ENCODE data around the gene TARBP2.

DNA sequence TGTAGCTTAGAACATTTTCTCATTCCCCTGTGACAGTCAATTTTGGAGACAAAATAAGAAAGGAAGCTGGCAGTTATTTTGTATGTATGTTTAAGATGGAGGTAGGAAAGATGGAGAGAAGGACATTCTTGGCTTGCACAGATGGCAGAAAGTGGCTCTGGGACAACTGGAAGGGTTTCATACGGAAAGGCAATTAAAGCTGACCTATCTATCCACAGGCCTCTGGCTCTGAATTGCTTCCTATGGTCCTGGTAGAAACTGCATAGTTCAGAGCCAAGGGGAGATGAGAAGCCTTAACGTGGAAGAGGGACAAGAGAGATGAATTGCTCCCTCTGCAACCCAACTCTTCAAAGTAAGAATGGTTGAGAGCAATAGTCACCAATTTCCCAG is 14.2 kb downstream of the TARBP2 start:
- TF ChIP-seq POLR2A (IDR thresholded peaks at IDR 0.05; ENCODE audit: low read length), result no peak
- TF ChIP-seq, protein P1, sequence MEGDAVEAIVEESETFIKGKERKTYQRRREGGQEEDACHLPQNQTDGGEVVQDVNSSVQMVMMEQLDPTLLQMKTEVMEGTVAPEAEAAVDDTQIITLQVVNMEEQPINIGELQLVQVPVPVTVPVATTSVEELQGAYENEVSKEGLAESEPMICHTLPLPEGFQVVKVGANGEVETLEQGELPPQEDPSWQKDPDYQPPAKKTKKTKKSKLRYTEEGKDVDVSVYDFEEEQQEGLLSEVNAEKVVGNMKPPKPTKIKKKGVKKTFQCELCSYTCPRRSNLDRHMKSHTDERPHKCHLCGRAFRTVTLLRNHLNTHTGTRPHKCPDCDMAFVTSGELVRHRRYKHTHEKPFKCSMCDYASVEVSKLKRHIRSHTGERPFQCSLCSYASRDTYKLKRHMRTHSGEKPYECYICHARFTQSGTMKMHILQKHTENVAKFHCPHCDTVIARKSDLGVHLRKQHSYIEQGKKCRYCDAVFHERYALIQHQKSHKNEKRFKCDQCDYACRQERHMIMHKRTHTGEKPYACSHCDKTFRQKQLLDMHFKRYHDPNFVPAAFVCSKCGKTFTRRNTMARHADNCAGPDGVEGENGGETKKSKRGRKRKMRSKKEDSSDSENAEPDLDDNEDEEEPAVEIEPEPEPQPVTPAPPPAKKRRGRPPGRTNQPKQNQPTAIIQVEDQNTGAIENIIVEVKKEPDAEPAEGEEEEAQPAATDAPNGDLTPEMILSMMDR (IDR thresholded peaks at IDR 0.05), result no peak
- TF ChIP-seq, protein P2, sequence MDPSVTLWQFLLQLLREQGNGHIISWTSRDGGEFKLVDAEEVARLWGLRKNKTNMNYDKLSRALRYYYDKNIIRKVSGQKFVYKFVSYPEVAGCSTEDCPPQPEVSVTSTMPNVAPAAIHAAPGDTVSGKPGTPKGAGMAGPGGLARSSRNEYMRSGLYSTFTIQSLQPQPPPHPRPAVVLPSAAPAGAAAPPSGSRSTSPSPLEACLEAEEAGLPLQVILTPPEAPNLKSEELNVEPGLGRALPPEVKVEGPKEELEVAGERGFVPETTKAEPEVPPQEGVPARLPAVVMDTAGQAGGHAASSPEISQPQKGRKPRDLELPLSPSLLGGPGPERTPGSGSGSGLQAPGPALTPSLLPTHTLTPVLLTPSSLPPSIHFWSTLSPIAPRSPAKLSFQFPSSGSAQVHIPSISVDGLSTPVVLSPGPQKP (IDR thresholded peaks at IDR 0.05; ENCODE audit: low read depth, low read length), result no peak
- TF ChIP-seq EP300 (IDR thresholded peaks at IDR 0.05), result no peak
- no peak for TF ChIP-seq RAD21 (conservative IDR thresholded peaks at IDR 0.05 in 1 of 2, IDR thresholded peaks at IDR 0.05 in 1 of 2)
- TF ChIP-seq CEBPB (IDR thresholded peaks at IDR 0.05), result no peak
- TF ChIP-seq BHLHE40 (IDR thresholded peaks at IDR 0.05; ENCODE audit: low read depth, low read length), result no peak

Measured in A549 (cell line).